ENCODE data around the gene GSE1. TPM values are rescaled to one million over a fixed set of nuclear protein-coding genes. Genes with fewer than 3 reads are reported as not detected.

Gene GSE1
- total and polyA plus RNA-seq, 9 of the 15 experiments (the other 6 are each of a cell fraction or from before 2014, with no cell fraction given), result 12.2 to 244 (median 57.9) TPM

DNA sequence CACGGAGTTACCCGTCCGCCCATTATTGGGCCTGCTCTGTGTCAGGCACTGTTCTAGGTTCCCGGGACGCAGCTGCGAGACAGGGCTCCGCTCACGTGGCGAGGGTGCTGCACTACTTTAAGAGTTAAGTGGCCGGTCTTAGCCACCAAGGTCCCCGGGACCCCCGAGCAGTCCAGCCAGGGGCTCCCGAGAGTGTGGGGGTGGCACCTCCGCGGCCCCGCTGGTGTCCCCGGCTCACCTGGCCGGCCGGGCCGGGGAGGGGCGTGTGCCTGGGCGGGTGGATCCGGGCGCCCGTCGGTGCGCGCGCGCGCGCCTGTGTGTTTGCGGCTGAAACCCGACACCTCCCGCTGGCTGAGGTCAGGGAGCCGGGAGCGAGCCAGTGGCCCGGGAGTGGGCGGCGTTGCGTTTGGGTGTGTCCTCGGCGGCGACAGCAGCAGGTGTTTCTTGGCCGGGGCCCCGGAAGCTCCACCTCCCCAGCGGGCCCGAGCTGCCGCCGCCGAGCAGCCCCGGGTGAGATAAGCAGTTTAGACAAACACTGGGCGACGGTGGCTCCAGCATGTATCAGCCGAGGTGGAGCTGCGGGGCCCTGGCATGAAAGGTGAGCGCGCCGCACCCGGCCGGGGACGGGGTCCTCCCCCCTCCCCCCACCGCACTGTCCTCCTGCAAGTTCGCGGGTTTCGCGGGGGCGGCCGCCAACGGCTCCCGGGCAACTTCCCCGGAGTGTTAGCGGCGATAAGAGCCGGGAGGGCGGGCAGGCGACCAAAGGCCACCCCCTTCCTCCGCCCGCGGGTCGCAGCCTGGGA lies at the start of gene GSE1 (continued):
- TF ChIP-seq ZHX1 (conservative IDR thresholded peaks at IDR 0.05; ENCODE audit: low read length) (no peak), CCNT2 (IDR thresholded peaks at IDR 0.05; ENCODE audit: borderline replicate concordance, extremely low read depth, insufficient read length, low read depth, low read length) (peak; percentile 100), MTA2 (IDR thresholded peaks at IDR 0.05; ENCODE audit: low read depth) (peak; percentile 78), IRF9 (tag; IDR thresholded peaks at IDR 0.05) (no peak), TAL1 (IDR thresholded peaks at IDR 0.05) (peak; percentile 80), MLLT1 (IDR thresholded peaks at IDR 0.05) (peak in 1 of 2 experiments; percentile 87; a peak in 2 of 4 replicates), PHTF2 (CRISPR knock-in tag; IDR thresholded peaks at IDR 0.05) (no peak), TRIM24 (IDR thresholded peaks at IDR 0.05) (peak; percentile 40 to 64; a peak in 3 of 4 replicates), CBFB (CRISPR knock-in tag; IDR thresholded peaks at IDR 0.05) (peak; percentile 74; the same call in 1 of the 2 replicates), NONO (IDR thresholded peaks at IDR 0.05; ENCODE audit: low read depth in 2 of 2, low read length in 1 of 2) (peak; percentile 55 to 72; a peak in 3 of 4 replicates), ZBTB8A (IDR thresholded peaks at IDR 0.05; ENCODE audit: partially characterized antibody) (no peak), ADNP (tag; IDR thresholded peaks at IDR 0.05) (no peak), FOXK2 (conservative IDR thresholded peaks at IDR 0.05 in 1 of 2, IDR thresholded peaks at IDR 0.05 in 1 of 2; ENCODE audit: low read depth in 2 of 2) (peak; percentile 11 to 63; a peak in 2 of 4 replicates), C11orf30 (IDR thresholded peaks at IDR 0.05; ENCODE audit: low read depth) (no peak), ZNF121 (CRISPR knock-in tag; conservative IDR thresholded peaks at IDR 0.05) (peak; percentile 81), SREBF2 (CRISPR knock-in tag; IDR thresholded peaks at IDR 0.05) (no peak), PTBP1 (IDR thresholded peaks at IDR 0.05; ENCODE audit: low read depth, low read length) (no peak)
- TF ChIP-seq, protein P1, sequence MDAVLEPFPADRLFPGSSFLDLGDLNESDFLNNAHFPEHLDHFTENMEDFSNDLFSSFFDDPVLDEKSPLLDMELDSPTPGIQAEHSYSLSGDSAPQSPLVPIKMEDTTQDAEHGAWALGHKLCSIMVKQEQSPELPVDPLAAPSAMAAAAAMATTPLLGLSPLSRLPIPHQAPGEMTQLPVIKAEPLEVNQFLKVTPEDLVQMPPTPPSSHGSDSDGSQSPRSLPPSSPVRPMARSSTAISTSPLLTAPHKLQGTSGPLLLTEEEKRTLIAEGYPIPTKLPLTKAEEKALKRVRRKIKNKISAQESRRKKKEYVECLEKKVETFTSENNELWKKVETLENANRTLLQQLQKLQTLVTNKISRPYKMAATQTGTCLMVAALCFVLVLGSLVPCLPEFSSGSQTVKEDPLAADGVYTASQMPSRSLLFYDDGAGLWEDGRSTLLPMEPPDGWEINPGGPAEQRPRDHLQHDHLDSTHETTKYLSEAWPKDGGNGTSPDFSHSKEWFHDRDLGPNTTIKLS (IDR thresholded peaks at IDR 0.05; ENCODE audit: borderline replicate concordance, low read depth), result peak; percentile 79; the same call in 1 of the 2 replicates
- TF ChIP-seq, protein P2, sequence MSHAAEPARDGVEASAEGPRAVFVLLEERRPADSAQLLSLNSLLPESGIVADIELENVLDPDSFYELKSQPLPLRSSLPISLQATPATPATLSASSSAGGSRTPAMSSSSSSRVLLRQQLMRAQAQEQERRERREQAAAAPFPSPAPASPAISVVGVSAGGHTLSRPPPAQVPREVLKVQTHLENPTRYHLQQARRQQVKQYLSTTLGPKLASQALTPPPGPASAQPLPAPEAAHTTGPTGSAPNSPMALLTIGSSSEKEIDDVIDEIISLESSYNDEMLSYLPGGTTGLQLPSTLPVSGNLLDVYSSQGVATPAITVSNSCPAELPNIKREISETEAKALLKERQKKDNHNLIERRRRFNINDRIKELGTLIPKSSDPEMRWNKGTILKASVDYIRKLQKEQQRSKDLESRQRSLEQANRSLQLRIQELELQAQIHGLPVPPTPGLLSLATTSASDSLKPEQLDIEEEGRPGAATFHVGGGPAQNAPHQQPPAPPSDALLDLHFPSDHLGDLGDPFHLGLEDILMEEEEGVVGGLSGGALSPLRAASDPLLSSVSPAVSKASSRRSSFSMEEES (CRISPR knock-in tag; IDR thresholded peaks at IDR 0.05), result no peak
